Nucleus accumbens (tissue), 56 donors: ENCODE data around the gene CLDN25.
"Not testable (repeated sequence)": the region's sequence is repeated elsewhere in the genome, so short reads cannot be mapped to it uniquely, and the experiment has no call there.

Source experiments
- DNase-seq, 56 donors: peaks; one replicate each; lab custom pipeline; 2025; lab: John Stamatoyannopoulos, UW

Gene CLDN25

GRCh38 chr11:113779496-113779895 lies at the start of gene CLDN25:
CLDN25 (plus strand) TSS chr11:113779796; CDS start chr11:113779796, 0 bp downstream.
- no peak for DNase-seq

GRCh38 chr11:113730887-113731726 lies 48.5 kb upstream of the CLDN25 start:
- peak in 39 of 56 donors; percentile 7 to 81 (median 36) for DNase-seq

GRCh38 chr11:113732092-113732491 lies 47.5 kb upstream of the CLDN25 start:
- no peak for DNase-seq

GRCh38 chr11:113736323-113736722 lies 43.3 kb upstream of the CLDN25 start:
- DNase-seq = no peak

DNA sequence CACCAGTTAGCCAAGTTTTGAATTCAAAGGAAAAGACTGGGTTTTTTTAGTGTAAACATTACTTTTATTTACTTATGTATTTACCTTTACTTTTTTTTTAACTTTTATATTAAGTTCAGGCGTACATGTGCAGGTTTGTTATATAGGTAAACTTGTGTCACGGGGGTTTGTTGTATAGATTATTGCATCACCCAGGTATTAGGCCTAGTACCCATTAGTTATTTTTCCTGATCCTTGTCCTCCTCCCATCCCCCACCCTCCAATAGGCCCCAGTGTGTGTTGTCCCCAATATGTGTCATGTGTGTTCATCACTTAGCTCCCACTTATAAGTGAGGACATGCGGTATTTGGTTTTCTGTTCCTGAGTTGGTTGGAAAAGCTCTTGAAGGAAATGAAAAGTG lies 26.7 kb upstream of the CLDN25 start:
- DNase-seq = no peak

GRCh38 chr11:113760241-113760640 lies 19.4 kb upstream of the CLDN25 start:
- no peak for DNase-seq

DNA sequence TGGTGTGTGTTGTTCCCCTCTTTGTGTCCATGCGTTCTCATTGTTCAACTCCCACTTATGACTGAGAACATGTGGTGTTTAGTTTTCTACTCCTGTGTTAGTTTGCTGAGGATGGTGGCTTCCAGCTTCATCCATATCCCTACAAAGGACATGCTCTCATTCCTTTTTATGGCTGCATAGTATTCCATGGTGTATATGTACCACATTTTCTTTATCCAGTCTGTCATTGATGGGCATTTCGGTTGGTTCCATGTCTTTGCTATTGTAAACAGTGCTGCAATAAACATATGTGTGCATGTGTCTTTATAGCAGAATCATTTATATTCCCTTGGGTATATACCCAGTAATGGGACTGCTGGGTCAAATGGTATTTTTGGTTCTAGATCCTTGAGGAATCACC lies 16.6 kb upstream of the CLDN25 start:
- not testable (repeated sequence) for DNase-seq

DNA sequence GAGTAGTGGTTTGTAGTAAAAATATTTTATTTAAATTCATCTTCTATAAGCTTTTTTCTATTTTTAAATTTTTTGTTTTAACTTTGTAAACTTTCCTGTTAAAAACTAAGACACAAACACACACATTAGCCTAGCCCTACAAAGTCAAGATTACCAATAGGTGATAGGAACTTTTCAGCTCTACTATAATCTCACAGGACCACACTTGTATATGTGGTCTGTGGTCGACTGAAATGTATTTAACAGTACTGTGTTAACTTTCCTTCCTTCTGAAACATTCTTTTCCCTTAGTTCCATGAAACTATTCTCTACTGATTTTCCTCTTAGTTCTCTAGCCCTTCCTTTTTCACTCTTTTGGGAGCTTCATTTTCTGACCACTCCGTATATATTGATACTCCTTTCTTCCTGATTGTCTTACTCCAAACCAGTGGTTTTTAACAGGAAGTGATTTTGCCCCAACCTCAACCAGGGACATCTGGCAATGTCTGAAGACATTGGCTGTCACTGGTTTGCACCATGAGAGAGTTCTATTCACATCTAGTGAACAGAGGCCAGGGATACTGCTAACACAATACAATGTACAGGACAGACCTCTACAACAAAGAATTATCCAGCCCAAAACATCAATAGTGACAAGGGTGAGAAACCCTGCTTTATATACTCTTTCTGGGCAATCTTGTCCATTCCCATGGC lies 14.9 kb upstream of the CLDN25 start:
- DNase-seq = no peak

DNA sequence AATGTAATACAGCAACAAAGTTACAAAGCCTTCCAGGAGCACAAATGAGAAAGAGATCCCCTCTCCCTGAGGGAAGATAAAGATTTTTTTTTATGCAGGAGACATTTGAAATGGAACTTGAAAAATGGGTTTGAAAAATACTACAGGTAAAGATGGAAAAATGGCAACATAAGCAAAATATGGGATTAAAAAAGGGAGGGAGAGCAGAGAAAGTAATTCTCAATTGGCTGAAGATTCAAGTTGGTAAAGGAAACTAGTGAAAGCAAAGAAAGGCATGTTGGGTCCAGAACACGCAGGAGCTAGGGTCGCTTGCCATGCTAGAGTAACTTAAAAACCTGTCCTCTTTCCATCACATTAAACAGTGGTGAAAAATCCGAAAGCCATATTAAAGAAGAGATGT lies 7.6 kb upstream of the CLDN25 start:
- DNase-seq = no peak

- DNase-seq = peak in 3 of 56 donors; percentile 30 to 59 (median 53)
Observed at GRCh38 chr11:113773092-113773415, 6.5 kb upstream of the CLDN25 start.

DNA sequence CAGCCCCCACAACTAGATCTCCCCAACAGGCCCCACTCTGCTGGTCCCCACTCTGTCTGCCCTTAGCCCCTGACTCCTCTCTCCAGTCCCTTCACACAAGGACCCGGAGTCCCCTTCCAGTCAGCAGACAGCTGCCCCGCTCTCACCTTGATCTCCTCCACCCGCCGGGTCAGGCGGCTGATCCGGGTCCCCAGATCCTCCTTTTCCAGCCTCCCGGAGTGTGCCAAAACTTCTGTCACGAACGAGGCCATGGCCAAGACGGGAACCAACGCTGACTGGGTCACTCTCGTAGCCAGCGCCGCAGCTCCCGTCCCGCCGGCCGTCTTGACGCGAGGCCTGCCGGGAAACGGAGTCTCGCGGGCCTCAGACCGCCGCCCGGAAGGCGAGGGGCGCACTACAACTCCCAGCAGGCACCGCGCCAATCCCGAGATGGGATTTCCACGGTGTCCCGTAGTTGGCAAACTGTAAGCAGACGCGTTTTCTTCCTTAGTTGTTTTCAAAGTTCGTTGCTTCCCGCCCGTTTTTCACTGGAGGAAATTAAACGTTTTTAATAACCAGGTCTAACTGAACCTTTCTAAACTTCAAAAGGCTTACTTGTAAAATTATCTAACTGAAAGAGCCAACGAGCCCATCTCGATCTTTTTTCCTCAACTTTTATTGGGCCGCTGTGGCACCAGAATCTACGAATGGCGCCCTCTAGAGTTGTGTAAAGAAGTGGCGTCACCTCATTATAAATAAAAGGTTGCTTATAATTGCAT lies 6.0 kb upstream of the CLDN25 start, which contains the start of gene ZW10:
Gene ZW10, minus strand, starts transcription at position 277 of the 758 bp plus-strand sequence. Its CDS starts 26 bp downstream, at position 251.
- peak; percentile 65 to 98 (median 92) for DNase-seq

DNA sequence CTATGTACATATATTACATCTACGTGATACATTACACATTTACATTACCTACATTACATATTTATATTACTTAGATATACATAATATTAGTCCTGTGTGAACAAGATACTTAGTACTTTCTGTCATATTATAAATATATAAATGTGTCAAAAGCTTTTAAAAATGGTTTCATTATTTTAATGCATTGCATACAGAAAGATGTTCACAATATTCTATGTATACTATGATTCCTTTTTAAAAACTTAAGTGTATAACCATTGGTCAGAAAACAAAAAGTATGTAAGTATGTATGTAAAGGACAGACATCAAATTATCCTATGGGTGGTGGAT lies 5.5 kb upstream of the CLDN25 start:
- DNase-seq = no peak

DNA sequence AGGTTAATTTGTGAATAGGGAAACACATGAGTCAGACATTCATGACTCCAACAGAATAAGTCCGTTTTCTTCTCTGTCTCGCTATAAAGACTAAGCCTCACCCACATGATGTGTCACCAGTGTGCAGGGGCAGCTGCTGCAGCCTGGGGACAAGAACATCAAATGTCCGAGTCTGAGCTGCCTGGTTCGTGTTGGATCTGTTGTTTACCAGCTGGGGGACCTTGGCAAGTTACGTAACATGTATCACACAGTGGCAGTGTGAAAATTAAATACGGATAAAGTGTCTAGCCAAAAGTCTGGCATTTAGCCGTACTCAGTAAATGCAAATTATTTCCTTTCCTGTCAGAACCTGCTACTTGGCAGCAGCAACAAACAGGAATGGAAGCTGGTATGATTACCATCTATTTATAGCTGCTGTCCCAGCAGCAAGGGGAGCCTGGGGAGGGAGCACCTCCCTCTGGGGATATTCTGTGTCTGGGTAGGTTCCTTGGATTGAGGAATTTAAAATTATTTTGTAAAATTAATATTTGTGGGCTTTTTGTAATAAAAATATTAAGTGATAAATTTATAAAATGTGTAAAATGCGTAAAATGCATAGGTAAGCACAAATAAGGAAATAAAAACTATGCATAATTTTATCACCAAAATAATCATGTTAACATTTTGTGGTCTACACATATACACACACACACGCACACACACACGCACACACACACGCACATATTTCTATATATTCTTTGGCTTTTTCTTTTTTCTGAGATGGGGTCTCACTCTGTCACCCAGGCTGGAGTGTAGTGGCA lies 1.3 kb upstream of the CLDN25 start:
- peak in 53 of 56 donors; percentile 3 to 90 (median 48) for DNase-seq

DNA sequence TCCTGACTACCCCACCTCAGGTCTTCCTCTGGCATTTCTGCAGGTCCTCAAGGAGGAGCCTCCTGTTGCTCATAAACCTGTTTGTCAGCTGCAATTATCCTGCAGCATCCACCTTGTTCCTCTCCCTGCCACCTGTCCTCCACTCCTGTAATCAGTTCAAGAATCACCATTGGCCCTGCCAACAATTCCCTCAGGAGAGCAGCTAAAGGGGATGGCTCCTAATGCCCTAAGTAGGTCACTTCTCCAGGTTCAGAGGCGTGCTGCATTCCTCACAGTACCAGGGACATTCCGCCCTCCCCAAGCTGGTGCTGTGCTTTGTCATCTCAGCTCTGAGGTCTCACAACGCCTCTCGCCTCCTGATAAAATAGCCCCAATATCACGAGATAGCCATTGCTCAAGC lies 2.1 kb downstream of the CLDN25 start:
- no peak for DNase-seq

DNA sequence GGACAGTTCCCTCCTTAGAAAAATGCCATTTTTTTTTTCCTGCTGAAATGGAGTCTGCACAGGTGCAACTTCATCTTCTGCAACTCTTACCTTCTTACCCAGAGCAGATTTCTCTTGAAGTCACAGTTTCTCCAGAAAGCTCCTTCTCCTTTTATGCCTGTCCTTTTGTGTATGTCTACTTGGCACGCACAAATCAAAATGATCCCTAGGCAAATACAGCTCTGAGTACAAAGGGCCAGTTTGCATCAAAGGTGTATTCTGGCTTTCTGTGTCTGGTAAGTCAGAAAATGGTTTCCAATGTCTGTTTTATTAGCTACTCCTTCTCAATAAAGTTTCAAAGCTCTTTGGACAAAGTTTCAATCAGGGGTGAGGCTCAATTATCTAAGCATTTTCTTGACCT lies 2.5 kb downstream of the CLDN25 start:
- no peak for DNase-seq

GRCh38 chr11:113789016-113789415 lies 9.4 kb downstream of the CLDN25 start:
- not testable (repeated sequence) for DNase-seq

DNA sequence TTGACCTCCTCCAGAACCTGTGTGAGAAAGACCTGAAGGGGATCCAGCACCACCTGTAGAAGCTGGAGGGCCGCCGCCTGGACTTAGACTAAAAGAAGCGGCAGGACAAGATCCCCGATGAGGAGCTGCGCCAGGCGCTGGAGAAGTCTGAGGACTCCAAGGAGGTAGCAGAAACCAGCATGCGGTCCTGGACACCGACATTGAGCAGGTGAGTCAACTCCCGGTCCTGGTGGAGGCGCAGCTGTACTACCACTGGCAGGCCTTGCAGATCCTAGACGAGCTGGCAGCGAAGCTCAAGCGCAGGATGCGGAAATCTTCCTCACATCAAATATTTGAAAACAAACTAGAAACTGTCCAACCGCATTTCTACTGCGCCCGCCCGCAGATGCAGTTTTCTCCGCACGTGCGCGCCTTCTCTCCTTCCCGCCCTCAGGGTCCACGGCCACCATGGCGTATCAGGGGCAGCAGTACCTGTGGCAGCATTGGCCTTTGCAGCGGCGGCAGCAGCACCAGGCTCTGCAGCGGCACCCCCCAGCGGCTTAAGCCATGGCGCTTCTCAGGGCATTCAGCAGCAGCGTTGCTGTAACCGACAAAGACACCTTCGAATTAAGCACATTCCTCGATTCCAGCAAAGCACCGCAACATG lies 10.2 kb downstream of the CLDN25 start:
- DNase-seq = no peak

DNA sequence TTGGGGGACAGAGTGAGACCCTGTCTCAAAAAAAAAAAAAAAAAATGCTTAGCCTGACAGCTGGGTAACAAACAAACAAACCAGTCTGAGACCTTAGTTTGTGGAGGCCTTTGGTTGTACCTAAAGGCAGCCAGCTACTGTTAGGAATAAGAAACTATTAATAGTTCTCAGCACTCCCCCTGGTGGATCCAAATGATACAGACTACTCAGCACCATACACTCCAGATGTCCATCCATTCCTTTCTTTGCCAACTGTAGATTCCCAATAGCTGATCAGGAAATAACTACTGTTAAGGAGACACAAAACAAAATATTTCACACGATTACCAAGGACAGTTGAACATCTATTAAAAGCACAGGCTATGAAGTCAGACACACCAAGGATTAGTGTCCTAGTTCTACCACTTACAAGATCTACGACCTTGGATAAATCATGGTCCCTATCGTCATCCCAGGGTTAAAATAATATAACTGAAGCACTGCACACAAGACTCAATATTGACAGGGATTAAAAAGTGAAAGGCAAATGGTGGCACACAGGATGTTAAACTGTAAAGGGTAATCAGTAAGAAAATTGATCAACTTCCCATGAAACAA lies 17.2 kb downstream of the CLDN25 start:
- DNase-seq = peak in 12 of 56 donors; percentile 2 to 48 (median 14)

- DNase-seq = no peak
Observed at GRCh38 chr11:113802621-113803020, 23.0 kb downstream of the CLDN25 start.
